DMS 273 (cell line): ENCODE data around the gene FRMPD3.

Source experiments
- DNase-seq: peaks from one replicate; lab custom pipeline; 2025; ENCODE audit not compliant: unreplicated experiment; lab: John Stamatoyannopoulos, UW

Gene FRMPD3

GRCh38 chrX:107477406-107477805 is 28.0 kb downstream of the FRMPD3 start:
- no peak for DNase-seq

- no peak for DNase-seq
Measured at GRCh38 chrX:107480272-107480671, 30.8 kb downstream of the FRMPD3 start.

- DNase-seq: no peak
Measured at GRCh38 chrX:107482046-107482445, 32.6 kb downstream of the FRMPD3 start.

- DNase-seq: peak; percentile 91
Measured at GRCh38 chrX:107484002-107484726, 34.7 kb downstream of the FRMPD3 start.

- peak; percentile 53 for DNase-seq
Measured at GRCh38 chrX:107485013-107485412, 35.6 kb downstream of the FRMPD3 start.

GRCh38 chrX:107493141-107493540 is 43.7 kb downstream of the FRMPD3 start:
- DNase-seq: no peak

GRCh38 chrX:107496786-107497185 is 47.3 kb downstream of the FRMPD3 start:
- DNase-seq: no peak
